KMS-11 (cell line): ENCODE measurements around the gene TMEM247.

Source experiments
- H2AFZ ChIP-seq: fragments of 200-600 bp; sonication (generic); 2 replicates; pipeline ENCODE4 v1.6.1; 2016; ENCODE audit warnings: antibody characterized with exemption, mixed run types, low read depth
- H3K27ac ChIP-seq: fragments of 200-600 bp; sonication (generic); 2 replicates; pipeline ENCODE4 v1.6.1; 2016; ENCODE audit warnings: mild to moderate bottlenecking, mixed run types
- H3K27me3 ChIP-seq: fragments of 200-600 bp; sonication (generic); 2 replicates; pipeline ENCODE4 v1.6.1; 2017; ENCODE audit warnings: mild to moderate bottlenecking, low read depth, mixed run types, moderate library complexity; ENCODE audit not compliant: insufficient read depth
- H3K36me3 ChIP-seq: fragments of 200-600 bp; sonication (generic); 2 replicates; pipeline ENCODE4 v1.6.1; 2017; ENCODE audit warnings: mild to moderate bottlenecking, mixed run types; ENCODE audit not compliant: insufficient read depth
- H3K4me1 ChIP-seq: fragments of 200-600 bp; sonication (generic); 2 replicates; pipeline ENCODE4 v1.6.1; 2016; ENCODE audit warnings: mild to moderate bottlenecking, low read depth, mixed run types; ENCODE audit not compliant: poor library complexity, severe bottlenecking
- H3K4me2 ChIP-seq: fragments of 200-600 bp; sonication (generic); 2 replicates; pipeline ENCODE4 v1.7.0; 2016; ENCODE audit warnings: mild to moderate bottlenecking, mixed run types
- H3K4me3 ChIP-seq: fragments of 200-600 bp; sonication (generic); IDR thresholded peaks from 2 replicates; pipeline ENCODE4 v1.6.1; 2017; ENCODE audit warnings: low read depth, low read length, mixed read lengths; ENCODE audit not compliant: insufficient read depth
- H3K79me2 ChIP-seq: fragments of 200-600 bp; sonication (generic); 2 replicates; pipeline ENCODE4 v1.6.1; 2016; ENCODE audit warnings: low read depth, mixed run types; ENCODE audit not compliant: insufficient read depth
- H3K9ac ChIP-seq: fragments of 200-600 bp; sonication (generic); 2 replicates; pipeline ENCODE4 v1.6.1; 2016; ENCODE audit warnings: mild to moderate bottlenecking, mixed run types
- H4K20me1 ChIP-seq: fragments of 200-600 bp; sonication (generic); 2 replicates; pipeline ENCODE4 v1.6.1; 2016; ENCODE audit warnings: mild to moderate bottlenecking, mixed run types; ENCODE audit not compliant: insufficient read depth
- CTCF ChIP-seq: fragments of 200-600 bp; sonication (generic); conservative IDR thresholded peaks from 2 replicates; pipeline ENCODE4 v1.6.1; 2017; ENCODE audit warnings: low read depth, mild to moderate bottlenecking, antibody characterized with exemption, low read length, moderate library complexity, mixed read lengths

Gene TMEM247

GRCh38 chr2:46489423-46490174, 10.2 kb downstream of the TMEM247 start:
- no peak overlapping the region for H3K4me3 ChIP-seq
- H3K79me2 ChIP-seq = no peaks in the 10 kb centered on the region
- TF ChIP-seq CTCF = no peak
- H3K36me3 ChIP-seq = no peaks in the 10 kb centered on the region
- H3K27me3 ChIP-seq = no peaks in the 10 kb centered on the region
- H2AFZ ChIP-seq = no peak overlapping the region
- no peak overlapping the region for H3K27ac ChIP-seq
- no peak overlapping the region for H3K4me2 ChIP-seq
- H4K20me1 ChIP-seq = no peaks in the 10 kb centered on the region
- no peak overlapping the region for H3K9ac ChIP-seq
- H3K4me1 ChIP-seq = no peaks in the 10 kb centered on the region

GRCh38 chr2:46490521-46491141, 11.3 kb downstream of the TMEM247 start:
- no peak overlapping the region for H3K27ac ChIP-seq
- no peaks in the 10 kb centered on the region for H3K36me3 ChIP-seq
- H3K79me2 ChIP-seq = no peaks in the 10 kb centered on the region
- no peak overlapping the region for H3K4me3 ChIP-seq
- no peak overlapping the region for H3K9ac ChIP-seq
- H4K20me1 ChIP-seq = no peaks in the 10 kb centered on the region
- TF ChIP-seq CTCF = no peak
- H3K4me1 ChIP-seq = no peaks in the 10 kb centered on the region
- no peaks in the 10 kb centered on the region for H3K27me3 ChIP-seq
- H3K4me2 ChIP-seq = no peak overlapping the region
- no peak overlapping the region for H2AFZ ChIP-seq

- Histone ChIP-seq H3K27me3 (no peaks in the 10 kb centered on the region), H3K27ac (no peak overlapping the region)
Measured at GRCh38 chr2:46492301-46492700, 12.9 kb downstream of the TMEM247 start.

GRCh38 chr2:46493241-46493970, 14.0 kb downstream of the TMEM247 start:
- Histone ChIP-seq H3K36me3 (no peaks in the 10 kb centered on the region), H2AFZ (no peak overlapping the region), H3K4me2 (no peak overlapping the region), H3K4me1 (no peaks in the 10 kb centered on the region), H4K20me1 (no peaks in the 10 kb centered on the region), H3K27me3 (no peaks in the 10 kb centered on the region), H3K9ac (no peak overlapping the region), H3K4me3 (no peak overlapping the region), H3K79me2 (no peaks in the 10 kb centered on the region), H3K27ac (no peak overlapping the region)
- no peak for TF ChIP-seq CTCF

More at GRCh38 chr2:46492301-46492700, 12.9 kb downstream of the TMEM247 start:
- no peaks in the 10 kb centered on the region for H3K4me1 ChIP-seq
- H3K9ac ChIP-seq = no peak overlapping the region
- H3K4me2 ChIP-seq = no peak overlapping the region
- H3K36me3 ChIP-seq = no peaks in the 10 kb centered on the region
- H2AFZ ChIP-seq = no peak overlapping the region
- H3K79me2 ChIP-seq = no peaks in the 10 kb centered on the region
- no peaks in the 10 kb centered on the region for H4K20me1 ChIP-seq
- TF ChIP-seq CTCF = no peak
- no peak overlapping the region for H3K4me3 ChIP-seq
